ENCODE measurements around the gene CALY. TPM values are rescaled to one million over a fixed set of nuclear protein-coding genes. Genes with fewer than 3 reads are reported as not detected.

CALY gene
- total RNA-seq, 2 donors from 2014 or later, result 0.75 to 1.3 TPM

DNA sequence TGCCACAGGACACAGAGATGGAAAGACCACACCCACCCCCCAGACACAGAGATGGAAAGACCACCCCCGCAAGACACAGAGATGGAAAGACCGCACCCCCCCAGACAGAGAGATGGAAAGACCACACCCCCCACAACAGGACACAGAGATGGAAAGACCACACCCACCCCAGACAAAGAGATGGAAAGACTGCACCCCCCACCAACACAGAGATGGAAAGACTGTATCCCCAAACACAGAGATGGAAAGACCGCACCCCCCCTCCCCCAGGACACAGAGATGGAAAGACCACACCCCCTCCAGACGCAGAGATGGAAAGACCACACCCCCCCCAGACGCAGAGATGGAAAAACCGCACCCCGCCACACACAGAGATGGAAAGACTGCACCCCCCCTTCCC lies 20.0 kb downstream of the CALY start:
- H3K4me3 Mint-ChIP-seq, result no peak overlapping the region

DNA sequence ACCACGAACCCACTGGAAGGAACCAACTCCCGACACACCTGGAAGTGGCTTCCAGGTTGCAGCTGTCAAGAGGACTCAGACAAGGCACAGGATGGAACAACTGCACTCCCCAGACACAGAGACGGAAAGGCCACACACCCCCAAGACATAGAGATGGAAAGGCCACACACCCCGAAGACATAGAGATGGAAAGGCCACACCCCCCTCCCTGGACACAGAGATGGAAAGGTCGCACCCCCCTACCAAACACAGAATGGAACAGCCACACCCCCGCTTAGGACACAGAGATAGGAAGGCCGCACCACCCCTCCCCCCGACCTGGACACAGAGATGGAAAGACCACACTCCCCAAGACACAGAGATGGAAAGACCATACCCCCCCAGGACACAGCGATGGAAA lies 20.4 kb downstream of the CALY start:
- TF ChIP-seq, protein P1, sequence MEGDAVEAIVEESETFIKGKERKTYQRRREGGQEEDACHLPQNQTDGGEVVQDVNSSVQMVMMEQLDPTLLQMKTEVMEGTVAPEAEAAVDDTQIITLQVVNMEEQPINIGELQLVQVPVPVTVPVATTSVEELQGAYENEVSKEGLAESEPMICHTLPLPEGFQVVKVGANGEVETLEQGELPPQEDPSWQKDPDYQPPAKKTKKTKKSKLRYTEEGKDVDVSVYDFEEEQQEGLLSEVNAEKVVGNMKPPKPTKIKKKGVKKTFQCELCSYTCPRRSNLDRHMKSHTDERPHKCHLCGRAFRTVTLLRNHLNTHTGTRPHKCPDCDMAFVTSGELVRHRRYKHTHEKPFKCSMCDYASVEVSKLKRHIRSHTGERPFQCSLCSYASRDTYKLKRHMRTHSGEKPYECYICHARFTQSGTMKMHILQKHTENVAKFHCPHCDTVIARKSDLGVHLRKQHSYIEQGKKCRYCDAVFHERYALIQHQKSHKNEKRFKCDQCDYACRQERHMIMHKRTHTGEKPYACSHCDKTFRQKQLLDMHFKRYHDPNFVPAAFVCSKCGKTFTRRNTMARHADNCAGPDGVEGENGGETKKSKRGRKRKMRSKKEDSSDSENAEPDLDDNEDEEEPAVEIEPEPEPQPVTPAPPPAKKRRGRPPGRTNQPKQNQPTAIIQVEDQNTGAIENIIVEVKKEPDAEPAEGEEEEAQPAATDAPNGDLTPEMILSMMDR (conservative IDR thresholded peaks at IDR 0.05), result no peak
- peaks cover 16% of the 10 kb centered on the region for H3K9me3 Mint-ChIP-seq
- no peak for DNase-seq

More for the DNA sequence above, 20.0 kb downstream of the CALY start:
- H3K4me1 Mint-ChIP-seq, result no peaks in the 10 kb centered on the region
- TF ChIP-seq, protein P1 (conservative IDR thresholded peaks at IDR 0.05), result no peak
- H3K27me3 Mint-ChIP-seq (ENCODE audit: insufficient read depth), result peaks cover 17% of the 10 kb centered on the region
- peaks cover 8% of the 10 kb centered on the region for H3K36me3 Mint-ChIP-seq (ENCODE audit: low read depth)
- H3K9ac ChIP-seq (ENCODE audit: extremely low read depth, low read length, poor library complexity, severe bottlenecking), result no peak overlapping the region
- no CpG with 5 or more reads among the region's 7 CpGs for WGBS, 2 experiments (ENCODE audit: insufficient coverage in 1 of 2, insufficient read length in 1 of 2)
- no peak overlapping the region for H3K27ac Mint-ChIP-seq
- no peak overlapping the region for H3K4me3 ChIP-seq (ENCODE audit: low read length)
- no peak overlapping the region for H3K27ac ChIP-seq (ENCODE audit: low read depth, low read length)
- no peak for DNase-seq
- H3K36me3 ChIP-seq (ENCODE audit: control insufficient read depth, insufficient read depth, low read length), result peaks cover under 1% of the 10 kb centered on the region
- peaks cover 25% of the 10 kb centered on the region for H3K9me3 ChIP-seq (ENCODE audit: control insufficient read depth, low read length)
- no peaks in the 10 kb centered on the region for H3K27me3 ChIP-seq (ENCODE audit: control insufficient read depth, insufficient read depth, low read length, poor library complexity, severe bottlenecking)
- H3K4me1 ChIP-seq (ENCODE audit: control insufficient read depth, insufficient read depth, low read length), result no peaks in the 10 kb centered on the region
- peaks cover 16% of the 10 kb centered on the region for H3K9me3 Mint-ChIP-seq

DNA sequence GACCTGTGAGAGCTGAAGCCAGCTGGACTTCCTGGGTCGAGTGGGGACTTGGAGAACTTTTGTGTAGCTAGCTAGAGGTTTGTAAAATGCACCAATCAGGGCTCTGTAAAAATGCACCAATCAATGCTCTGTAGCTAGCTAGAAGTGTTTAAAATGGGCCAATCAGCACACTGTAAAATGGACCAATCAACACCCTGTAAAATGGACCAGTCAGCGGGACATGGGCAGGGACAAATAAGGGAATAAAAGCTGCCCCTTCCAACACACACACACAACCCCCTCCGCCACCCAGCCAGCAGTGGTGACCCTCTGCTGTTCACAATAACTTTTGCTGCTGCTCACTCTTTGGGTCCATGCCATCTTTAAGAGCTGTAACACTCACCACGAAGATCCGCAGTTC lies 20.8 kb downstream of the CALY start:
- H3K9ac ChIP-seq (ENCODE audit: extremely low read depth, low read length, poor library complexity, severe bottlenecking), result no peak overlapping the region
- H3K36me3 ChIP-seq (ENCODE audit: control insufficient read depth, insufficient read depth, low read length), result peaks cover 8% of the 10 kb centered on the region
- Mint-ChIP-seq H3K4me1 (no peaks in the 10 kb centered on the region), H3K36me3 (ENCODE audit: low read depth) (peaks cover 16% of the 10 kb centered on the region), H3K4me3 (no peak overlapping the region), H3K9me3 (peaks cover 16% of the 10 kb centered on the region), H3K27ac (no peak overlapping the region), H3K27me3 (ENCODE audit: insufficient read depth) (peaks cover 17% of the 10 kb centered on the region)
- H3K9me3 ChIP-seq (ENCODE audit: control insufficient read depth, low read length), result peaks cover 20% of the 10 kb centered on the region
- peak; percentile 39 for DNase-seq
- H3K4me3 ChIP-seq (ENCODE audit: low read length), result no peak overlapping the region
- WGBS, 2 experiments (ENCODE audit: insufficient coverage in 1 of 2, insufficient read length in 1 of 2), result 93 to 94% methylated on average over 5 of the region's 5 CpGs
- H3K4me1 ChIP-seq (ENCODE audit: control insufficient read depth, insufficient read depth, low read length), result no peaks in the 10 kb centered on the region
- TF ChIP-seq, protein P1 (conservative IDR thresholded peaks at IDR 0.05), result no peak
- no peak overlapping the region for H3K27ac ChIP-seq (ENCODE audit: low read depth, low read length)
- H3K27me3 ChIP-seq (ENCODE audit: control insufficient read depth, insufficient read depth, low read length, poor library complexity, severe bottlenecking), result no peaks in the 10 kb centered on the region

More for the DNA sequence above, 20.4 kb downstream of the CALY start:
- WGBS, 2 experiments (ENCODE audit: insufficient coverage in 1 of 2, insufficient read length in 1 of 2), result 85 to 95% methylated on average over 4 to 6 of the region's 9 CpGs
- no peak overlapping the region for H3K4me3 Mint-ChIP-seq
- no peak overlapping the region for H3K4me3 ChIP-seq (ENCODE audit: low read length)
- H3K27ac ChIP-seq (ENCODE audit: low read depth, low read length), result no peak overlapping the region
- H3K36me3 ChIP-seq (ENCODE audit: control insufficient read depth, insufficient read depth, low read length), result peaks cover 4% of the 10 kb centered on the region
- H3K9ac ChIP-seq (ENCODE audit: extremely low read depth, low read length, poor library complexity, severe bottlenecking), result no peak overlapping the region
- no peak overlapping the region for H3K27ac Mint-ChIP-seq
- peaks cover 24% of the 10 kb centered on the region for H3K9me3 ChIP-seq (ENCODE audit: control insufficient read depth, low read length)
- H3K27me3 ChIP-seq (ENCODE audit: control insufficient read depth, insufficient read depth, low read length, poor library complexity, severe bottlenecking), result no peaks in the 10 kb centered on the region
- H3K4me1 Mint-ChIP-seq, result no peaks in the 10 kb centered on the region
- H3K27me3 Mint-ChIP-seq (ENCODE audit: insufficient read depth), result peaks cover 17% of the 10 kb centered on the region
- no peaks in the 10 kb centered on the region for H3K4me1 ChIP-seq (ENCODE audit: control insufficient read depth, insufficient read depth, low read length)
- H3K36me3 Mint-ChIP-seq (ENCODE audit: low read depth), result peaks cover 13% of the 10 kb centered on the region

All from endodermal cell (in vitro differentiated cells).